ENCODE data around the gene HDAC10. TPM values are rescaled to one million over a fixed set of nuclear protein-coding genes. Genes with fewer than 3 reads are reported as not detected.

The HDAC10 gene
- total RNA-seq, 1 donor from 2014 or later = 47.9 TPM

GRCh38 chr22:50209893-50210292 is 41.2 kb downstream of the HDAC10 start:
- peak; percentile 72 for DNase-seq
- peaks cover 96% of the 10 kb centered on the region for H3K36me3 ChIP-seq

GRCh38 chr22:50208939-50209892 is 41.8 kb downstream of the HDAC10 start:
- Histone ChIP-seq H3K27me3 (ENCODE audit: low read depth) (no peaks in the 10 kb centered on the region), H3K36me3 (peaks cover 96% of the 10 kb centered on the region), H3K4me3 (no peak overlapping the region), H3K9me3 (no peaks in the 10 kb centered on the region), H3K27ac (no peak overlapping the region), H3K4me1 (peaks cover 14% of the 10 kb centered on the region)
- no peak for TF ChIP-seq CTCF (IDR thresholded peaks at IDR 0.05)
- ATAC-seq (peak; percentile 3 to 4), DNase-seq (peak; percentile 44)
- intact Hi-C loops (cut with DNase I) = no loop called here

More at GRCh38 chr22:50209893-50210292, 41.2 kb downstream of the HDAC10 start:
- intact Hi-C loops (cut with DNase I) = no loop called here
- peak; percentile 62 to 70 for ATAC-seq
- Histone ChIP-seq H3K9me3 (no peaks in the 10 kb centered on the region), H3K4me3 (no peak overlapping the region), H3K27ac (no peak overlapping the region), H3K4me1 (peaks cover 14% of the 10 kb centered on the region), H3K27me3 (ENCODE audit: low read depth) (no peaks in the 10 kb centered on the region)
- peak; percentile 81 for TF ChIP-seq CTCF (IDR thresholded peaks at IDR 0.05)

- H3K9me3 ChIP-seq = no peaks in the 10 kb centered on the region
- intact Hi-C loops (cut with DNase I) = no loop called here
- no peaks in the 10 kb centered on the region for H3K27me3 ChIP-seq (ENCODE audit: low read depth)
- ATAC-seq (no peak), DNase-seq (peak; percentile 44)
- peaks cover 14% of the 10 kb centered on the region for H3K4me1 ChIP-seq
- no peak overlapping the region for H3K27ac ChIP-seq
- peaks cover 94% of the 10 kb centered on the region for H3K36me3 ChIP-seq
- no peak overlapping the region for H3K4me3 ChIP-seq
- no peak for TF ChIP-seq CTCF (IDR thresholded peaks at IDR 0.05)
Measured at GRCh38 chr22:50208430-50208938, 42.6 kb downstream of the HDAC10 start.

GRCh38 chr22:50207383-50208140 is 43.5 kb downstream of the HDAC10 start:
- Histone ChIP-seq H3K27me3 (ENCODE audit: low read depth) (no peaks in the 10 kb centered on the region), H3K27ac (no peak overlapping the region), H3K4me3 (no peak overlapping the region), H3K4me1 (peaks cover 15% of the 10 kb centered on the region), H3K36me3 (peaks cover 87% of the 10 kb centered on the region), H3K9me3 (no peaks in the 10 kb centered on the region)
- intact Hi-C loops (cut with DNase I) = no loop called here
- no peak for TF ChIP-seq CTCF (IDR thresholded peaks at IDR 0.05)
- peak; percentile 48 for DNase-seq
- no peak for ATAC-seq

GRCh38 chr22:50206599-50206998 is 44.5 kb downstream of the HDAC10 start:
- DNase-seq = peak; percentile 80
- intact Hi-C loops (cut with DNase I) = no loop called here
- ATAC-seq = peak; percentile 67 to 80
- no peak overlapping the region for H3K27ac ChIP-seq
- H3K27me3 ChIP-seq (ENCODE audit: low read depth) = no peaks in the 10 kb centered on the region
- peaks cover 25% of the 10 kb centered on the region for H3K4me1 ChIP-seq
- H3K9me3 ChIP-seq = no peaks in the 10 kb centered on the region
- peaks cover 77% of the 10 kb centered on the region for H3K36me3 ChIP-seq
- peak; percentile 42 for TF ChIP-seq CTCF (IDR thresholded peaks at IDR 0.05)
- H3K4me3 ChIP-seq = no peak overlapping the region

All from lower lobe of right lung (tissue), 2 donors.